ENCODE results near the gene D2HGDH. TPM values are rescaled to one million over a fixed set of nuclear protein-coding genes. Genes with fewer than 3 reads are reported as not detected.

The D2HGDH gene
- total RNA-seq, 2 experiments from 2014 or later: 23.2 to 68.1 TPM

- no peaks in the 10 kb centered on the region for H3K79me2 ChIP-seq (ENCODE audit: insufficient read depth, low read depth, low read length)
- TF ChIP-seq EZH2phosphoT487 (IDR thresholded peaks at IDR 0.05; ENCODE audit: borderline replicate concordance, low read depth, low read length) (no peak), CTCF (conservative IDR thresholded peaks at IDR 0.05; ENCODE audit: low read length) (no peak)
- H3K4me1 ChIP-seq (ENCODE audit: insufficient read depth, low read length, poor library complexity, severe bottlenecking): no peaks in the 10 kb centered on the region
- H3K27ac ChIP-seq (ENCODE audit: low read depth, low read length, poor library complexity, severe bottlenecking): no peak within 1 kb of the TSS
- H3K4me2 ChIP-seq (ENCODE audit: low read length): no peak within 1 kb of the TSS
- CTCF ChIA-PET (ENCODE audit: unreplicated experiment): no interaction called here
- intact Hi-C loops (cut with micrococcal nuclease; ENCODE audit: unreplicated experiment): no loop called here
- BruUV-seq (replicated peaks): no TSS peak
- DNase-seq (ENCODE audit: low spot score): no peak
- peaks cover 10% of the 10 kb centered on the region; the same call in 1 of the 2 replicates for H3K9me3 ChIP-seq (ENCODE audit: low read length)
- no peaks in the 10 kb centered on the region for H3K36me3 ChIP-seq (ENCODE audit: insufficient read depth, low read length)
- H3K9me2 ChIP-seq (ENCODE audit: insufficient read depth, low read length): no peaks in the 10 kb centered on the region
- POLR2A ChIA-PET: no interaction called here
- H4K20me1 ChIP-seq (ENCODE audit: insufficient read depth, low read length): no peaks in the 10 kb centered on the region
- no peak within 1 kb of the TSS for H2AFZ ChIP-seq (ENCODE audit: low read length)
- no peak within 1 kb of the TSS for H3K4me3 ChIP-seq (ENCODE audit: low read depth, low read length, poor library complexity, severe bottlenecking)
Measured at GRCh38 chr2:241776336-241777169, 42.1 kb downstream of the D2HGDH start, which contains the start of gene GAL3ST2. Gene GAL3ST2, plus strand, starts transcription at chr2:241776822. Its CDS starts 134 bp downstream, at chr2:241776956.

GRCh38 chr2:241777170-241777685, 42.8 kb downstream of the D2HGDH start:
- H3K36me3 ChIP-seq (ENCODE audit: insufficient read depth, low read length): no peaks in the 10 kb centered on the region
- no peaks in the 10 kb centered on the region for H4K20me1 ChIP-seq (ENCODE audit: insufficient read depth, low read length)
- BruUV-seq (replicated peaks): no TSS peak
- no peak overlapping the region for H2AFZ ChIP-seq (ENCODE audit: low read length)
- no peaks in the 10 kb centered on the region for H3K4me1 ChIP-seq (ENCODE audit: insufficient read depth, low read length, poor library complexity, severe bottlenecking)
- peaks cover 14% of the 10 kb centered on the region; the same call in 1 of the 2 replicates for H3K9me3 ChIP-seq (ENCODE audit: low read length)
- no peak overlapping the region for H3K27ac ChIP-seq (ENCODE audit: low read depth, low read length, poor library complexity, severe bottlenecking)
- H3K79me2 ChIP-seq (ENCODE audit: insufficient read depth, low read depth, low read length): no peaks in the 10 kb centered on the region
- TF ChIP-seq EZH2phosphoT487 (IDR thresholded peaks at IDR 0.05; ENCODE audit: borderline replicate concordance, low read depth, low read length) (no peak), CTCF (conservative IDR thresholded peaks at IDR 0.05; ENCODE audit: low read length) (no peak)
- DNase-seq (ENCODE audit: low spot score): no peak
- H3K4me2 ChIP-seq (ENCODE audit: low read length): no peak overlapping the region
- CTCF ChIA-PET (ENCODE audit: unreplicated experiment): no interaction called here
- POLR2A ChIA-PET: no interaction called here
- no peaks in the 10 kb centered on the region for H3K9me2 ChIP-seq (ENCODE audit: insufficient read depth, low read length)
- intact Hi-C loops (cut with micrococcal nuclease; ENCODE audit: unreplicated experiment): no loop called here
- no peak overlapping the region for H3K4me3 ChIP-seq (ENCODE audit: low read depth, low read length, poor library complexity, severe bottlenecking)

Measured in OCI-LY7 (cell line).